ENCODE measurements around the gene NFX1.

DNA sequence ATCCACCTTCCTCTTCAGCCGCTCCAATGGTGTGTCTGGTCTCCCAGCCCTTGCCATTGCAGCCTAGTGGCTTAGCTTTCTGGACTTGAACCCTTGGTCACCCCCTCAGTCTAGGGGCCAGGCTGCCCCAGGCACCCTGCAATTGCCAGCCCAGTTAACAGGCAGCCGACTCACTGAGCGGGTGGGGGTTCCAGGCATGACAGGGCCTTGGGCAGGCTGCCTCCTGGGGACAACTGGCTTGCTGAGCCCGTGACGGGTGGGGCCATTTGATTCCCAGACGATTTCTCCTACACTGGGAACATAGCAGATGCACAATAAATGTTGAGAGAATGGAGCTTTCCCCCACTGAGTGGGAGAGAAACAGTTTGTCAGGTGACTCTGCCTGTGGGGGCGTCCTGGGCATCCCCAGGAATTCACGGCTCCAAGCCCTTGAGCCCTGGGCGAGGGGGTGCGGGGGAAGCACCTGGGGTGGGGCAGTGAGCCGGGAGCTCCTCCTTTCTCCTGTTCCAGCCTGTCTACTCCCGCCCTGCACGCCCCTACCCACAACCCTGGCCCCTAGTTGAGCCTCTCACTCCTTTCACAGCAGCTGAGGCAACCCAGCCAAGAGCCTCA, 124.7 kb downstream of the NFX1 start:
- TF ChIP-seq, protein P1, sequence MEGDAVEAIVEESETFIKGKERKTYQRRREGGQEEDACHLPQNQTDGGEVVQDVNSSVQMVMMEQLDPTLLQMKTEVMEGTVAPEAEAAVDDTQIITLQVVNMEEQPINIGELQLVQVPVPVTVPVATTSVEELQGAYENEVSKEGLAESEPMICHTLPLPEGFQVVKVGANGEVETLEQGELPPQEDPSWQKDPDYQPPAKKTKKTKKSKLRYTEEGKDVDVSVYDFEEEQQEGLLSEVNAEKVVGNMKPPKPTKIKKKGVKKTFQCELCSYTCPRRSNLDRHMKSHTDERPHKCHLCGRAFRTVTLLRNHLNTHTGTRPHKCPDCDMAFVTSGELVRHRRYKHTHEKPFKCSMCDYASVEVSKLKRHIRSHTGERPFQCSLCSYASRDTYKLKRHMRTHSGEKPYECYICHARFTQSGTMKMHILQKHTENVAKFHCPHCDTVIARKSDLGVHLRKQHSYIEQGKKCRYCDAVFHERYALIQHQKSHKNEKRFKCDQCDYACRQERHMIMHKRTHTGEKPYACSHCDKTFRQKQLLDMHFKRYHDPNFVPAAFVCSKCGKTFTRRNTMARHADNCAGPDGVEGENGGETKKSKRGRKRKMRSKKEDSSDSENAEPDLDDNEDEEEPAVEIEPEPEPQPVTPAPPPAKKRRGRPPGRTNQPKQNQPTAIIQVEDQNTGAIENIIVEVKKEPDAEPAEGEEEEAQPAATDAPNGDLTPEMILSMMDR (optimal IDR thresholded peaks at IDR 0.05 in 1 of 3, IDR thresholded peaks at IDR 0.05 in 1 of 3, conservative IDR thresholded peaks at IDR 0.05 in 1 of 3; ENCODE audit: extremely low read depth in 1 of 3, insufficient read depth in 2 of 3, low read length in 3 of 3): no peak
- TF ChIP-seq EZH2 (IDR thresholded peaks at IDR 0.05; ENCODE audit: low read length): no peak

All from keratinocyte (primary cell).